Embryonic facial prominence (tissue), 1 donor: Measurements from ENCODE around the gene CFAP46.
"Not testable (repeated sequence)": the region's sequence is repeated elsewhere in the genome, so short reads cannot be mapped to it uniquely, and the experiment has no call there.

ENCODE experiments used
- DNase-seq: peaks from one replicate; pipeline ENCODE4 v3.0.0-alpha.2; 2016; ENCODE audit errors: extremely low spot score

The CFAP46 gene

DNA sequence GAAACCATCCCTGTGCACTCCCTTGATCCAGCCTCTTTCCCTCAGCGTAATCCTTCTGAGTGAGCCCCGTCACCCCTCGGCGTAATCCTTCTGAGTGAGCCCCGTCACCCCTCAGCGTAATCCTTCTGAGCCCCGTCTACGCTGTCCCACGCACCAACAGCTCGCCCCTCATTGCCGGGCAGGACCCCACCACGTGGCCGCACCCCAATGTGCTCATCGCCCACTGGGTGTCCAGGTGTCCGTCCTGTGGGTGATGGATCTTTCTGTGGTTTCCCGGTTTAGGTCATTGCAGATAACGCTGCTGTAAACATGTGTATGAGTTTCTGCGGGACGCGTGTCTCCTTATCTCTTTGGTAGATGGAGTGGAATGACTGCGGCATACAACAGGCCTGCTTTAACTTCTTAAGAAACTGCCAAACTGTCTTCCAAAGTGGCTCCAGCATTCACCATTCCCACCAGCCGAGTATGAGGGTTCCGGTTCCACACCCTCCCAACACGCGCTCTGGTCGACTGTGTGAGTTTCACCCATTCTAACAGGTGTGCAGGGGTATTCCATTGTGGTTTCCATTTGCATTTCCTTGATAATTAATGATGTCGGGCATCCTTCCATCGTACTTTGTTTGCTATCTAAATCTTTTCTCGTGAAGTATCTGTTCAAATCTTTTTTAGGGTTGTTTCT is 114.4 kb downstream of the CFAP46 start:
- DNase-seq, result no peak

- no peak for DNase-seq
Measured at GRCh38 chr10:132827423-132827789, 115.0 kb downstream of the CFAP46 start.

GRCh38 chr10:132826524-132827422 is 115.6 kb downstream of the CFAP46 start:
- DNase-seq, result no peak

DNA sequence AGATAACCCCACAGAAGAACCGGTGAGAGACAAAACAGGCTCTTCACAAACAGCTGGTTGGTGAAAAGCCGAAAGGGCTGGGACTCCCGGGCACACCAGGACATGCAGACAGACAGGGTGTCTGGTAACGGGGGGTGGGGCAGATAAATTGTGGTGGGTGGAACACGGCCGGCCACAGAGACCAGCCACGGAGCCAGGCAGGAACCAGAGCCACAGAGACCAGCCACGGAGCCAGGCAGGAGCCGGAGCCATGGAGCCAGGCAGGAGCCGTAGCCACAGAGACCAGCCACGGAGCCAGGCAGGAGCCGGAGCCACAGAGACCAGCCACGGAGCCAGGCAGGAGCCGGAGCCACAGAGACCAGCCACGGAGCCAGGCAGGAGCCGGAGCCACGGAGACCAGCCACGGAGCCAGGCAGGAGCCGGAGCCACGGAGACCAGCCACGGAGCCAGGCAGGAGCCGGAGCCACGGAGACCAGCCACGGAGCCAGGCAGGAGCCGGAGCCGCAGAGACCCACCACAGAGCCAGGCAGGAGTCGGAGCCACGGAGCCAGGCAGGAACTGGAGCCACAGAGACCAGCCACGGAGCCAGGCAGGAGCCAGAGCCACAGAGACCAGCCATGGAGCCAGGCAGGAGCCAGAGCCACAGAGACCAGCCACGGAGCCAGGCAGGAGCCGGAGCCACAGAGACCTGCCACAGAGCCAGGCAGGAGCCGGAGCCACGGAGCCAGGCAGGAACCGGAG is 116.4 kb downstream of the CFAP46 start:
- DNase-seq, result not testable (repeated sequence)

DNA sequence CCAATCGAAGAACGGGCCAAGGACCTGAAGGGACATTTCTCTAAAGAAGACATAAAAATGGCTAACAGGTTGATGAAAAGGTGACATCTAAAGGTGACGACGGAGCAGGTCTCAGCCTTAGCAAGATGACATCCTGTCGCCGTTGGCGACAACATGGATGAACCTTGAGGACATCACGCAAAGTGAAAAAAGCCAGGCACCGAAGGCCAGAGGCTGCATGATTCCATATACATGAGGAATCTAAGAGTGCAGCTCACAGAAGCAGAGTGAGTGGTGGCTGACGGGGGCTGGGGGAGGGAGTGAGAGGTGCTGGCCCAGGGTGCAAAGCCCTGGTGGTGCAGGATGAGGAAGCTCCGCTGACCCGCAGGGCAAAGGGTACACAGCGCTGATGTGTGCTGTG is 122.3 kb downstream of the CFAP46 start:
- DNase-seq, result no peak

GRCh38 chr10:132817701-132818211 is 124.6 kb downstream of the CFAP46 start:
- no peak for DNase-seq

GRCh38 chr10:132816718-132817117 is 125.7 kb downstream of the CFAP46 start:
- DNase-seq, result no peak

DNA sequence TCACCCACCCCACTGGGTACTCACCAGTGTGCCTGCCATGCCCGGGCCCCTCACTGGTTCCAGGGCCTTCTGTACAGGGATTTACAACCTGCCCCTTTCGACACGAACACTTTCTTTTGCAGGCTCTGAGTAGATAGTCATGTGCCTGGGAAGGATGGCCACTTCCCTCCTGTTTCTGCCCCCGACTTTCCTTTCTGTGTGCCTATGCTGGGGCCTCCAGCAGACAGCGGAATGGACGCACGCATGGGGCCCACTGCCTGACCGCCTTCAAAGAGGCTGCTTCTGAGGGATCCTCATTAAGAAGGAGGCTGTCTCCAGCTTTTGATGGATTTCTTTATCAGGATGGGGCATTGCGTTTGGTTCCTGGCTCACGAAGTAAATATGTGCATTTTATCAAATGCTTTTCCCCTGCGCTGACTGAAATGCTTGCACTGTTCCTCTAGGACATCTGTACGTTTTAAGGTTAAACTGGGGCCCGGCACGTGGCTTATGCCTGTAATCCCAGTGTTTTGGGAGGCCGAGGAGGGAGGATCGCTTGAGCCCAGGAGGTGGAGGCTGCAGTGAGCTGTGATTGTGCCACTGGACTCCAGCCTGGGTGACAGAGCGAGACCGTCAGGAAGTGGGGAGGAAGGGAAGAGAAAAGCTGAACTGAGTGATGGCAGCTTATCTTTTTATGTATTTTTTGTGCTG is 127.1 kb downstream of the CFAP46 start:
- DNase-seq, result no peak

DNA sequence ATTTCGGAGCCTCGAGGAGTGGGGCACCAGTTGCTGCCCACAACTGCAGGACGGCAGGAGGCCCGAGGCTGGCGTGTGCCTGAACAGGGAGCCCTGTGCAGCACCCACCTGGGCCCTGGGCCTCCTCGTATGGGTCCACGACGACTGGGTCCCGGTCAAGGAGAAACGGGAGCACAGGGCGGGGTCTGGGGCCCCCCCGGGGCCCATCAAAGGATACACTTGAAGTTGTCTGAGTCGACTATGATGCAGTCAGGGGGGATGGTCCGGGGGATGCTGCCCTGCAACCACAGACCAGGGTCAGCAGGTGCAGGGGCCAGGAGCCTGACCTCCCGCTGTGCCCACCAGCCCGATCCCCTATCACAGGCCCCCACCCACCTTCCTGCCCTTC is 127.9 kb downstream of the CFAP46 start:
- DNase-seq, result no peak

DNA sequence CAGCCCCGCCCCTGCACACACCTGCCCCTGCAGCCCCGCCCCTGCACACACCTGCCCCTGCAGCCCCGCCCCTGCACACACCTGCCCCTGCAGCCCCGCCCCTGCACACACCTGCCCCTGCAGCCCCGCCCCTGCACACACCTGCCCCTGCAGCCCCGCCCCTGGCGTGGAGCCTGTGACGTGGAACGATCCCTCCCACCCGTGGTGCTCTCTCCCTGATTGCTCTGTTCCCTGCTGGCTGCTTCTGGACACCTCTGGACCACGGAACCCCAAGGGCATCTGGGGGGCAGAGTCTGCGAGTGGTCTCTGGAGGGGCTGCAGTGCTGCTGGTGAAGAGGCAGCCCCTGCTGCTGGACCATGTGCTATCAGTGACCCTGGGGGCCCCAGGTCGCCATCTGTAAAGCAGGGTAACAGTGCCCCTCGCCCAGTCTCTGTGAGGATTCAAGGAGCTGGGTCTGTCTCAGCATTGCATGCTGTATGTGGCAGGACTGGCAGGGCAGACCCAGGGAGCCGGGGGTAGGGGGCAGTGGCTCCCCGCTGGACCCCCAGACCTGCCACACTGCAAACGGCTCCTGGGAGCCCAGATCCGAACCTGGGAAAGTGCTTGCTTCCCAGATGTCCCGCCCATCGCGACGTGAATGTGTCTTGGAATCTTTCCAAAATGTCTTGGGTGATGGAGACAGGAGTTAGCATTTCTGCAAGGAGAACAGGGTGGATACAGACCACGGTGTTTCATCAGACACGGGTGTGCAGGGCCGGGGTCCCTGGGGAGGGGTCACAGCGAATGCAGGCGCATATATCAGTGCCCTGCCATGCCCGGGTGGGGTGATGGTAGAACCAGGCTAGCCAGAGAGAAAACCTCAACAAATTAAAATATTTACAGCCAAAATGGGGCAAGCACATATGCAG is 128.6 kb downstream of the CFAP46 start:
- no peak for DNase-seq

DNA sequence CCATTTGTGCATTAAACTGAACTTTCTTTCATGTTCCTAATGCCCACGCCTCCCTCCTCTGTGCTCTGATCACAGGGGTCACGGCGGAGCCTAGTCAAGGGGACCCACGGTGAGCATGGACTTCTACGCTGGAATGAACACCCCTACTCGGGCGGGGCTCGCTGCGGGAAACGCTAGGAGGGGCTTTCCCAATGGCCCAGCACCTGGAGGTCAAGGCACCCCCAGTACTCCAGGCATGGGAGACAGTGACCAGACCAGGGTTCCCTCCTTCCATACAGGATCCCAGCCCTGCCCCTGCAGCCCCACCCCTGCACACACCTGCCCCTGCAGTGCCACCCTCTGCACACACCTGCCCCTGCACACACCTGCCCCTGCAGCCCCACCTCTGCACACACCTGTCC is 129.4 kb downstream of the CFAP46 start:
- DNase-seq, result no peak

GRCh38 chr10:132812520-132812919 is 129.8 kb downstream of the CFAP46 start:
- no peak for DNase-seq

GRCh38 chr10:132811891-132812481 is 130.4 kb downstream of the CFAP46 start:
- no peak for DNase-seq

- DNase-seq, result no peak
Measured at GRCh38 chr10:132810807-132811700, 131.3 kb downstream of the CFAP46 start.

GRCh38 chr10:132810141-132810806 is 132.1 kb downstream of the CFAP46 start:
- no peak for DNase-seq

DNA sequence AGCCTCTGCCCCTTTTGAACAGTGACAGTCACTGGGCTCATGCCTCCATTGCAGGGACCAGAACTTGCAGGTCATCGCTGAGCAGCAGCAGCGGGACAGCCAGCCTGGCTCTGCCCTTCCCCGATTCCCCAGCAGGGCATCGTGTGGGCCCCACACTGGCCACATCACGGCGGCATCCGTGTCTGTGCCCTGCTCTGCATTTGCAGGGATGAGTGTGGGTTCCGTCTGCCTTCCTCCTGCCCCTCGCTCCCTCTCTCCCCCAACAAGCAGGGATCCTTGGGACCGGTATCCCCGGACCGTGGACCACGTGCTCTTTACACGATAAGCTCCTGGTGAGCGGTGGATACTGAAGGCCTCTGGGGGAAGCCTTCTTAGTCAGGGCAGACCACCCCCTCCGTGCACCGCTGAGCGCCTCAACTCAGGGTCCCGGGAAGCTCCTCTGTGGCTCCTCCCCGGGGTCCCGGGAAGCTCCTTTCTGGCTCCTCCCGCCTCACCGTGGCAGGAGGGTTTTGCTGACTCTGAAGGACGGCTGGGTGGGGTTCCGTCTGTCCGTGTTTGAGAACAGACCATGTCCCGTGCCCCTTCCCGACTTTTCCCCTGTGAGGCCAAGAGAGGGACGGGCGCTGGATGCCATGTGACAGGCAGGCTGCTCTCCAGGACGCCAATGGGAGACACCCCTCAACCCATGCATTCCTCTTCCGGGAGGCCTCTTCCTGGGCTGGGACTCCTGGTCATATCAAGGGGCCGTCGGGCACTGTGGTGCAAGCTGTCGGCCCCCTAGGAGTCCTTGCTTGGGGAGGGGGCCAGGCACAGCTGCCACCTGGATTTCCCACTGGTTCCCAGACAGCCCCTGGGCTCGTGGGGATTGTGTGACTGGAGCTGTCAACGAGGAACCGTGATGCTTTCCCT is 132.9 kb downstream of the CFAP46 start:
- no peak for DNase-seq

DNA sequence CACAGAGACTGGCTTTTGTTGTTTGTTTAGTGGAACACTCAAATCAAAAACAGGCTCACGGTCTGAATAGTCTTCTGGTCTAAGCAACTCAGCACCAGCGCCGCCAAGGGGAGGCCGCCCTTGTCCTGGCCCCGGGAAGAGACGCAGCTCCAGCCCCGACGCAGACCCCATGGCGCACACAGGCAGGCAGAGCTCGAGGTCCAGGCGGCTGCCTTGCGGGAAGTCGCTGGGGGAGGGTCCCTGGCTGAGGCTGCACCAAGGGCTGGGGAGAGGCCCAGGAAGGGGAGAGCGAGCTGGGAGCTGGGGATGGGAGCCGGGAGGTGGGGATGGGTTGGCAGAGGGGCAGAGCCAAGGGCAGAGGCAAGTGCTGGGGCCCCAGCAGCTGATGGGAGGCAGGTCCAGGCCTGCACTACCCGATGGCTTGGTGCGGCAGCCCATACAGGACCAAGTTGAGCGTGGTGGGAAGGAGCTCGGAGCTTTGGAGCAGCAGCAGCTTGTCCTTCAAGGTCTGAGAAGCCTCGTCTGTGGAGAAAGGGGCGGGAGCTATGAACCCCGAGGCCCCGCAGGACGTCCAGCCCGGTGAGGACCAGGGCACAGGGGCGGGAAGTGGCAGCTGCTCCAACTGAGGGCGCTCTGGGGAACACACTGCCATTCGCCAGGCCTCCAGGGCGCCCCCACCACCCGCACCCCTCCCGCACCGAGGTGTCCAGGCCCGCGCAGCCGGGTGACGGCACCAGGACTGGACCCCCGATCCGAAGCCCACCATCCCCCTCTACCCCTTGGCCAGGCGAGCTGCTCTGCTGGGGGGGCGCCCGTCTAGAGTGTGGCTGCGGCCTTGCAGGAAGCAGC is 133.8 kb downstream of the CFAP46 start:
- peak; percentile 42 for DNase-seq
